Duodenal mucosa (tissue), 2 donors: Measurements from ENCODE around the gene MEG3.

Source experiments
- H3K27ac ChIP-seq: one replicate; pipeline ENCODE4 v1.7.0; 2013; ENCODE audit warnings: low read depth, low read length
- H3K27me3 ChIP-seq, 2 donors: one replicate each; pipeline ENCODE4 v1.7.0; 2013; ENCODE audit warnings: low read length in 2 of 2, control low read depth in 1 of 2; ENCODE audit not compliant: insufficient read depth in 2 of 2, control insufficient read depth in 1 of 2
- H3K36me3 ChIP-seq, 2 donors: one replicate each; pipeline ENCODE4 v1.7.0; 2013; ENCODE audit warnings: low read length in 2 of 2, control low read depth in 1 of 2; ENCODE audit not compliant: insufficient read depth in 2 of 2, control insufficient read depth in 1 of 2
- H3K4me1 ChIP-seq, 2 donors: one replicate each; pipeline ENCODE4 v1.7.0; 2013; ENCODE audit warnings: low read length in 2 of 2, control low read depth in 1 of 2; ENCODE audit not compliant: insufficient read depth in 2 of 2, control insufficient read depth in 1 of 2
- H3K4me3 ChIP-seq, 2 donors: one replicate each; pipeline ENCODE4 v1.7.0; 2013; ENCODE audit warnings: low read length in 2 of 2, low read depth in 1 of 2
- H3K9ac ChIP-seq, 2 donors: one replicate each; pipeline ENCODE4 v1.7.0; 2013; ENCODE audit warnings: low read length in 2 of 2, low read depth in 1 of 2
- H3K9me3 ChIP-seq, 2 donors: one replicate each; pipeline ENCODE4 v1.7.0; 2013; ENCODE audit warnings: low read length in 2 of 2, control low read depth in 1 of 2; ENCODE audit not compliant: control insufficient read depth in 1 of 2

Gene MEG3

DNA sequence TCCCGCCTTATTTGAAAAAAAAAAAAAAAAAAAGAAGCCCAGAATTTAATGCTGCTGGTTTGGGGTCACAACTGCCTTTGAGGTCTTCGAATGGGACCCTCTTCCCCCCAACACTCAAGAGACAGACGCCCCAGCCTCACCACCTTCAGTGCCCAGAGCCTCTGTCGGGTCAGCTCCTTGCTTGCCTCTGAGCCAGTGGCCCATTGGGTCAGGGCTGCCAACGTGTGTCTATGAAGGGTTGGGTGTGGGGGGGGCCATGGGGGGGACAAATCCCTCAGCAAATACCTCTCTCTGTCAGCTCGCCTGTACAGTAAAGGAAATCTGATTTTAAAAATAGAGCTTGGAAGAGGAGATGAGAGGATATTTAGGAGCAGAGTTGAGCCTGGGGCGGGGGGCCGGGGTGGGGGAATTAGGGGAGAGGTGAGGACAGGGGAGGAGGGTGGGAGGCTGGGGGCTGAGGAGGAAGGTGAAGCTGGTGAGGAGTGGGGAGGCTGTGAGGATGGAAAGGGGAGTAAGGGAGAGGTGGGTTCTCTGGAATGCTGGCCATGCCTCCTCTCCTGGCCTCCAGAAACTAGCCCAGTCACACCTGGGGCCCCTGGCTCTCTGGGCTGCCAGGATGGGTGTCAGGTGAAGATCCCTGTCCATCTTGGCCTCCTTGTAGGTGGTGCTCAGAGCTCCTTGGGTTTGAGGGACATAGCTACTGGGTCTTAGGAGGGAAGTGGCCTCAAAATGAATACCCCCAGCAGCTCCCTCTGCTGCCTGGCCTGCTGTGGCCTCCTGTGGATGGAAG, 64.3 kb downstream of the MEG3 start:
- Histone ChIP-seq H3K27me3 (no peaks in the 10 kb centered on the region), H3K36me3 (no peaks in the 10 kb centered on the region), H3K27ac (no peak overlapping the region), H3K4me1 (no peaks in the 10 kb centered on the region), H3K9ac (no peak overlapping the region), H3K4me3 (no peak overlapping the region), H3K9me3 (no peaks in the 10 kb centered on the region)

DNA sequence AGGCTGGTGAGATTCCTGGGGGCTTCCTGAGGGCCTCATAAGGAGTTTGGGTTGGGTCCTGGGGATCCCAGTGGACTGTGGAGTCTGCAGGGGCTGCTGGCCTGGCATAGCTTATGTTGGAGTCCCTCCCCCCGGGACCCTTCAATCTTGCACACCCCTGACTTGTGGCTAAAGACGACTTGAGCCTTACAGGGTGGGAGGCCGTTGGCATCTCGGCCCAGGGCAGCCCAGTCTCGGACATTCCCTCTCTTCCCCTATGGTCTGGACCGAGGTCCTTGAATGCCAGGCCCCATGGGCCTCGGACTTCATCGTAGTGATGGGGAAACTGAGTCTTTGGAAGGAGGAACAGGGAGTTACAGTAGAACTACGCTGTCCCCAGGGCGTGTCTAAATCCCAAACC, 65.1 kb downstream of the MEG3 start:
- H3K9me3 ChIP-seq = no peaks in the 10 kb centered on the region
- no peak overlapping the region for H3K9ac ChIP-seq
- H3K36me3 ChIP-seq = no peaks in the 10 kb centered on the region
- H3K4me1 ChIP-seq = no peaks in the 10 kb centered on the region
- no peak overlapping the region for H3K4me3 ChIP-seq
- H3K27ac ChIP-seq = no peak overlapping the region
- no peaks in the 10 kb centered on the region for H3K27me3 ChIP-seq

DNA sequence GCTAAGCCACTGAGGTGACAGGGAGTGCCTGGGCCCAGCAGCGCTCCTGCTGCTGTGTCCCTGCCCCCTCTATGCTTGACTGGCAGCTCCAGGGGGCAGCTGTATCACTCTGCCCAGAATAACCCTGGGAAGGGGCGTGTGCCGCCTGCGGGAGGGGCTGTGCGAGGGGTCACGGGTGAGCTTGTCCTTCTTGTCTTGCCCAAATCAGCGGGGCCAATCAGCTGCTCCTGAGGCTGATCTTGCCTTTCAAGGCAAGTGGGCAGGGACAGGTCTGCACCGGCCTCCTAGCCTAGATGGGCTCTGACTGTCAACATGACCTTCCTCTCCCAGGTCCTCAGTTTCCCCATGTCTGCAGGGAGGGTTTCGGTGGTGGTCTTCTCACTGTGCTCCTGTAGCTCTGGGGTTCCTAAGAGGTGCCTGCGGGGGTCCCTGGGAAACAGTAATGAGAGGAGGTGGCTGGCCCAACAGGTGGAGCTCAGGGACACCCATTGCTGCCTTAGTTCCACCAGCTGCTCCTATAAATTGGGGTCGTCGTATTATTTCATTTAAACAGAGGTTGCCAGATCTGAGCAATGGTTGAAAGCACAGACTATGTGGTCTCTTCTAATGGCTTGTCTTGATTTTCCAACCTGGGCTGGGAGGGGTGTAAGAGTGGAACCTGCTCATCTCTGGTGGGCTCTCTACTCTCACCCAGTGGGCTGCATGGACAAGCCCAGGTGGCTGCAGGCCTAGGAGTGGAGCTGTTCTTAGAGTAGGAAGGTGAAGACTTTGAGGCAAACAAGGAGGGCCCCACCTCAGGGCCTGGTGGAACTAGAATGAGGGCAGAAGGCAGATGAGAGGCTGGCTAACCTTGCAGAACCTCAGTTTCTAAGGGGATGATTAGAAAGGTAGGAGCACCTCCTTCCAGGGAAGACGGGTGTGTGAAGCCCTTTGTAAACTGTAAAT, 65.9 kb downstream of the MEG3 start:
- no peaks in the 10 kb centered on the region for H3K36me3 ChIP-seq
- H3K9me3 ChIP-seq = no peaks in the 10 kb centered on the region
- H3K27ac ChIP-seq = no peak overlapping the region
- H3K4me3 ChIP-seq = no peak overlapping the region
- H3K9ac ChIP-seq = no peak overlapping the region
- peaks cover 2 to 4% of the 10 kb centered on the region in 2 donors for H3K27me3 ChIP-seq
- no peaks in the 10 kb centered on the region for H3K4me1 ChIP-seq

DNA sequence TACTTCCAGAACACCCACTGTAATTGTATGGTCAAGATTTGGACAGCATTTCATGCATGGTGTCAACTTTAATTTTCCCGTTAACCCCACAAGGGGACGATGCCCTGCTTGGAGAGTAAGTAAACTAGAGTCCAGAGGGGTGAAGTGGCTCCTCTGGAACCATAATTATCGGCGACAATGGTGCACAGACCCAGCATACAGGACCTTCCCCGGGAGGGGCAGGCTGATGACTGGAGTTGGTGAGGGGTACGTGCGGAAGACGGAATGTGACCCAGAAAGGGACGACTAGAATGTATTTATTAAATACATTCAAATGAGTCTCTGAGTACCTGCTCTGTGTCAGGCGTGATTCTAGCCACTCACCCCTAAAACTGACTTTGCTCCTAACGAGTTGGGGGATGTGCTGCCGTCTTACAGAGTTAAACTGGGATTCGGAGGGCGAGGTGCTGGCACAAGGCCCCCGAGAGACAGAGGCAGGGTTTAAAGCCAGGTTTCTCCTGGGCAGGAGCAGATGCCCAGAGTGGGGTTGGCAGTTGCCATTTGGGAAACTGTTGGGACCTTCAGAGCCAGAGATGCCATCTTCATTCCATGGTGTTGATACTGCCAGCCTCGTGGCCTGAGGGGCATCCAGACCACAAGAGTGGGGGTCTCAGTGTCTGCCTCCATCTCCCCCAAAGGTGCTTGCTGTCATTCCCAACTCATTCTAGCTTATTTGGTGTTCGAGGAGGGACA, 66.7 kb downstream of the MEG3 start:
- Histone ChIP-seq H3K36me3 (no peaks in the 10 kb centered on the region), H3K4me1 (no peaks in the 10 kb centered on the region)

DNA sequence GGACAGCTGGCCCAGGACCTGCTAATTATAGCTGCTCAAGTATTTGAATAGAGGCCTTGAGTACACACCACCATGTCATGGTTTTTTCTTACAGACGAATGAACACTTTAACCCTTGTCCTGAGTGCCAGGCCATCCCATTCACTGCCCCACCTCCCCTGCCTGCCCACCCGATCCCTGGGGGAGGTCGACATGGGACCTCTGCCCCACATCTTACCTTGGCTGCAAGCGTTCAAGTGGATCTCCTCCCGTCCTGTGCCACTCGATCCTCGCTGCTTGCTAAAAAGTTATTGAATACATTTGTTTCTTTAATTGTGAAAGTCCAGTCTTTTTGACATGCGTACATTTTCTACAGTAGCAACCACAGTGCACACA, 67.3 kb downstream of the MEG3 start:
- Histone ChIP-seq H3K9ac (no peak overlapping the region), H3K4me1 (no peaks in the 10 kb centered on the region), H3K36me3 (no peaks in the 10 kb centered on the region), H3K9me3 (no peaks in the 10 kb centered on the region), H3K27ac (no peak overlapping the region), H3K4me3 (no peak overlapping the region), H3K27me3 (peaks cover 4 to 6% of the 10 kb centered on the region in 2 donors)

More for the DNA sequence above, 66.7 kb downstream of the MEG3 start:
- H3K9ac ChIP-seq = no peak overlapping the region
- no peaks in the 10 kb centered on the region for H3K9me3 ChIP-seq
- peaks cover 4 to 6% of the 10 kb centered on the region in 2 donors for H3K27me3 ChIP-seq
- H3K4me3 ChIP-seq = no peak overlapping the region
- H3K27ac ChIP-seq = no peak overlapping the region

DNA sequence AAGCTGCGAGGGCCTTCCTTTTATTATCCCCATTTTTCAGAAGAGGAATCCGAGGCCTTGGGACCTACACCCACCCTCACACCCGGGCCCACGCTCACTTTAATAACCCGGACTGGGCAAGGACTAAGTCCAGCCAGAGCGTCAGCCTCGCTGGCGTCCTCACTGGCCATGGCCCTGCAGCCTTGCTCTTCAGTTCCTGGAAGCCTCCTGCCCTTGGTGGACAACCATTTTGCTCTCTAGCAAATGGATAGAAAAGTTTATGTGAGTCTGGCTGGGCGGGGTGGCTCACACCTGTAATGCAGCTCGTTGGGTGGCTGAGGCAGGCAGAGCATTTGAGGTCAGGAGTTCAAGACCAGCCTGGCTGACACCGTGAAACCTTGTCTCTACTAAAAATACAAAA, 67.8 kb downstream of the MEG3 start:
- Histone ChIP-seq H3K9me3 (no peaks in the 10 kb centered on the region), H3K9ac (no peak overlapping the region), H3K36me3 (no peaks in the 10 kb centered on the region), H3K4me1 (no peaks in the 10 kb centered on the region), H3K27me3 (peaks cover 9 to 10% of the 10 kb centered on the region in 2 donors), H3K4me3 (no peak overlapping the region), H3K27ac (no peak overlapping the region)

DNA sequence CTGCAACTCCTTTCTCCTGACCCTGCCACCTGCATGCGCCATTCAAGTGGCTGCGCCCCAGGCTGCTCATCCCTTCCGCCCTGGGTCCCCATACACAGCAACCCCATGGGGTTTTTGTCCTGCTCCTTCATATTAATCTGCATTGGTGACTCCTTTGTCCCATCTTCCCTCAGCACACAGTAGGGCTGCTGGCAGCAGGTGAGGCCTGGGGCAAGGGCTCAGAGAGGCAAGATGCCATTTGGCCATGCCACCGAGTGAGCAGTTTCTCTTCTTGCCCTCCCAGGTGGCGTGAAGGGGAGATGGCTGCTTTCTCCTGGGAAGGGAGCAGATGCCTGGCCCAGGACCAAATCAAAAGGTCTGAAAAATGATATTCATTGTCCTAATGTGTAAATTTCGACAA, 68.5 kb downstream of the MEG3 start:
- Histone ChIP-seq H3K9ac (no peak overlapping the region), H3K27ac (no peak overlapping the region), H3K4me1 (no peaks in the 10 kb centered on the region), H3K27me3 (peaks cover 15% of the 10 kb centered on the region in 2 donors), H3K9me3 (no peaks in the 10 kb centered on the region), H3K4me3 (no peak overlapping the region), H3K36me3 (no peaks in the 10 kb centered on the region)

DNA sequence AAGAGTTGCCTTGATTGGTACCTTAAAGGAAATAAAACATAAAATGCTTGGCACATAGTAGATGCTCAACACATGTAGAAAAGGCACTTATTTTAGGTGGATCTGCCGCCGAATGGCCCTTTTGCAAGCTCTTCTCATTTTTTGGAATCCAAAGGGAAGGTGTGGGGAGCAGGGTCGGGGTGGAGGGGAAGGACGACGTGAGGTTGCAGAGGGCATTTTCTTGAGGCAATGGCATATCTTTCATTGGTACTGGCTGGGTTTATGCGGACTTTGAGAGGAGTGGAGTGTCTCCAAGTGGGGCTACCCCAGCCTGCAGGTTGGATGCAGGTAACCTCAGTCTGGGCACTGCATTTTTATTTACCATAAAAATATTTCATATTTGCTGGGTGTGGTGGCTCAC, 69.5 kb downstream of the MEG3 start:
- Histone ChIP-seq H3K9ac (no peak overlapping the region), H3K36me3 (no peaks in the 10 kb centered on the region), H3K27me3 (peaks cover 18 to 23% of the 10 kb centered on the region in 2 donors), H3K4me1 (peaks cover 0 to 8% of the 10 kb centered on the region in 2 donors), H3K27ac (no peak overlapping the region), H3K4me3 (no peak overlapping the region), H3K9me3 (no peaks in the 10 kb centered on the region)

DNA sequence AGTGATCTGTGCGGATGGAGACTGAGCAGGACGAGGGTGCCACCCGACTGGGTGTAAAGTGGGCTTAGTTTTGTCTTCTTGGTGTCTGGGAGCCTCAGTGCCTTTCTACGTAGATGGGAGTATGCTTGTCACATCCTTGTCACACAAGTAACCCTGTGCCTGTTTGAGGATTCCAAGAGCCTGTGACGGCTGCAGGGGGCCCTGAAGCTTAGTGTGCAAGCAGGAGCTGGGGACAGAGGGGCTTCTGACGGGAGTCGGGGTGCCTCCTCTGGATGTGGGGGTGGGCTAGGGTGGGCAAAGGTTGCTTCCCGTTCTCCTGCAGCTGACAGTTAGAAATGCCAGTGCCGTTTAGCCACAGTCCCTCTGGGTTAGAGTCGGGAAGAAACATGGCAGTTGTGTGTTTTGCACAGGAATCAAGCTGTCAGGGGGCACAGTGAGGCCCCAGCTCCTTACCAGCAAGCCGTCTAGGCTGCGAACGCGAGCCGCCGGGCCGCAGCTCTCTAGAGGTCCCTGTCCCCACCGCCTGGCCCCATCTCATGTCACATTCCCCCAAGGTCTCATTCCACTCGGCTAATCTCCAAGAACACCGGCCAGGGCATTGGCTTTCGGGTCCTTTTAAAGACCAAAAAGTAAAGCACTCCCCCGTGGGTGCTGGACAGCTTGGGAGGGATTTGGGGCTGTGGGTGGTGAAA, 70.6 kb downstream of the MEG3 start:
- H3K27me3 ChIP-seq = peaks cover 26 to 29% of the 10 kb centered on the region in 2 donors
- no peak overlapping the region for H3K4me3 ChIP-seq

More for the DNA sequence above, 70.6 kb downstream of the MEG3 start:
- Histone ChIP-seq H3K27ac (no peak overlapping the region), H3K9me3 (no peaks in the 10 kb centered on the region), H3K36me3 (no peaks in the 10 kb centered on the region), H3K4me1 (peaks cover 0 to 11% of the 10 kb centered on the region in 2 donors), H3K9ac (no peak overlapping the region)
